Measurements from ENCODE around the gene UBE2S.

DNA sequence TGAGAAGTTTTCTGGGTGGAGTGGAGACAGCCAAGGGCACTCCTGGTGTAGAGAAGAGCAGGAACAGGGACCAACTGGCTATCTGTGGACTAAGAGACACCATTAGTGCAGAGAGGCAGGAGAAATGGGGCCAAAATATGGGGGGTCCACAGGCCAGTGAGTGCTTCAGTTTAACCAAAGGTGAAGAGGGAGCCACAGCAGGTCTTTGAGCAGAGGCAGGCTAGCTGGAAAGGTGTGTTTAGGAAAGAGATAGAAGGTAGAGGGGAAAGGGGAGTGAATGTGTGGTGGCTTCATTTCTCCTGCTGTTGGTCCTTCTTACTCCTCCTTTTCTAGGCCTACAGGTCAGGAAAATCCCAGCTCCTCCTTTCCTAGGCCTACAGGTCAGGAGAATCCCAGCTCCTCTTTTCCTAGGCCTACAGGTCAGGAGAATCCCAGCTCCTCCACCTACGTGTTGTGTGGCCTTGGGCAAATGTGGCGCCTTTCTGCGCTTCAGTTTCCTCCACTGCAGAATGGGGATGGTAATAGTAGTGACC lies 25.0 kb downstream of the UBE2S start:
- TF ChIP-seq CTCF (conservative IDR thresholded peaks at IDR 0.05) (no peak), ZFX (IDR thresholded peaks at IDR 0.05) (no peak)

Measured in C4-2B (cell line).